ENCODE results near the gene P3H3. TPM values are rescaled to one million over a fixed set of nuclear protein-coding genes. Genes with fewer than 3 reads are reported as not detected.

Gene P3H3
- total RNA-seq, 1 donor from 2014 or later: 37.3 TPM

- Histone ChIP-seq H3K9me3 (no peaks in the 10 kb centered on the region), H3K27ac (peak overlapping the region; percentile 84), H3K36me3 (peaks cover 0 to 27% of the 10 kb centered on the region in 2 donors), H3K4me1 (peaks cover 21% of the 10 kb centered on the region), H3K4me3 (peak overlapping the region; percentile 59 to 62), H3K27me3 (no peaks in the 10 kb centered on the region)
- DNase-seq (ENCODE audit: extremely low spot score in 2 of 2): no peak
- intact Hi-C loops (cut with DNase I): no loop called here
- TF ChIP-seq POLR2A (IDR thresholded peaks at IDR 0.05) (no peak), POLR2AphosphoS5 (IDR thresholded peaks at IDR 0.05; ENCODE audit: insufficient read depth in 1 of 2, low read depth in 1 of 2) (no peak), CTCF (IDR thresholded peaks at IDR 0.05) (no peak)
These were observed 24.6 kb downstream of the P3H3 start for GRCh38 chr12:6852651-6853354.

GRCh38 chr12:6853626-6854025 lies 25.4 kb downstream of the P3H3 start:
- H3K27ac ChIP-seq: peak overlapping the region; percentile 84
- TF ChIP-seq POLR2A (IDR thresholded peaks at IDR 0.05) (no peak), POLR2AphosphoS5 (IDR thresholded peaks at IDR 0.05; ENCODE audit: insufficient read depth in 1 of 2, low read depth in 1 of 2) (no peak), CTCF (IDR thresholded peaks at IDR 0.05) (no peak)
- no peak overlapping the region for H3K4me3 ChIP-seq
- no peaks in the 10 kb centered on the region for H3K9me3 ChIP-seq
- intact Hi-C loops (cut with DNase I): no loop called here
- DNase-seq (ENCODE audit: extremely low spot score in 2 of 2): no peak
- peaks cover 21% of the 10 kb centered on the region for H3K4me1 ChIP-seq
- no peaks in the 10 kb centered on the region for H3K27me3 ChIP-seq
- peaks cover 0 to 36% of the 10 kb centered on the region in 2 donors for H3K36me3 ChIP-seq

GRCh38 chr12:6854036-6854435 lies 25.8 kb downstream of the P3H3 start:
- H3K27ac ChIP-seq: peak overlapping the region; percentile 84
- H3K9me3 ChIP-seq: no peaks in the 10 kb centered on the region
- no peak overlapping the region for H3K4me3 ChIP-seq
- H3K4me1 ChIP-seq: peaks cover 21% of the 10 kb centered on the region
- no peaks in the 10 kb centered on the region for H3K27me3 ChIP-seq
- no peak for DNase-seq (ENCODE audit: extremely low spot score in 2 of 2)
- intact Hi-C loops (cut with DNase I): no loop called here
- TF ChIP-seq POLR2AphosphoS5 (IDR thresholded peaks at IDR 0.05; ENCODE audit: insufficient read depth in 1 of 2, low read depth in 1 of 2) (no peak), POLR2A (IDR thresholded peaks at IDR 0.05) (no peak), CTCF (IDR thresholded peaks at IDR 0.05) (no peak)
- peaks cover 0 to 40% of the 10 kb centered on the region in 2 donors for H3K36me3 ChIP-seq

GRCh38 chr12:6855322-6855721 lies 27.1 kb downstream of the P3H3 start:
- Histone ChIP-seq H3K36me3 (peaks cover 0 to 53% of the 10 kb centered on the region in 2 donors), H3K27ac (no peak overlapping the region), H3K9me3 (no peaks in the 10 kb centered on the region), H3K4me3 (no peak overlapping the region), H3K4me1 (peaks cover 21% of the 10 kb centered on the region), H3K27me3 (no peaks in the 10 kb centered on the region)
- no peak for TF ChIP-seq POLR2A (IDR thresholded peaks at IDR 0.05)
- TF ChIP-seq POLR2AphosphoS5 (IDR thresholded peaks at IDR 0.05; ENCODE audit: insufficient read depth in 1 of 2, low read depth in 1 of 2): no peak
- no peak for TF ChIP-seq CTCF (IDR thresholded peaks at IDR 0.05)
- intact Hi-C loops (cut with DNase I): no loop called here
- no peak for DNase-seq (ENCODE audit: extremely low spot score in 2 of 2)

- no peak for DNase-seq (ENCODE audit: extremely low spot score in 2 of 2)
- TF ChIP-seq POLR2A (IDR thresholded peaks at IDR 0.05): no peak
- TF ChIP-seq CTCF (IDR thresholded peaks at IDR 0.05): no peak
- Histone ChIP-seq H3K4me3 (no peak overlapping the region), H3K4me1 (peaks cover 4% of the 10 kb centered on the region), H3K27me3 (no peaks in the 10 kb centered on the region), H3K36me3 (peaks cover 6 to 87% of the 10 kb centered on the region in 2 donors), H3K27ac (no peak overlapping the region), H3K9me3 (no peaks in the 10 kb centered on the region)
- intact Hi-C loops (cut with DNase I): no loop called here
These were observed 30.6 kb downstream of the P3H3 start for GRCh38 chr12:6858799-6859198.
